NK-92 treated with Interleukin-12 subunit alpha and Interleukin-12 subunit beta, amount 100 ng/mL, for 24 hours (cell line): ENCODE data around the gene NMNAT2.

Experiments
- DNase-seq: peaks from one replicate; lab custom pipeline; 2025; lab: John Stamatoyannopoulos, UW

NMNAT2 gene

DNA sequence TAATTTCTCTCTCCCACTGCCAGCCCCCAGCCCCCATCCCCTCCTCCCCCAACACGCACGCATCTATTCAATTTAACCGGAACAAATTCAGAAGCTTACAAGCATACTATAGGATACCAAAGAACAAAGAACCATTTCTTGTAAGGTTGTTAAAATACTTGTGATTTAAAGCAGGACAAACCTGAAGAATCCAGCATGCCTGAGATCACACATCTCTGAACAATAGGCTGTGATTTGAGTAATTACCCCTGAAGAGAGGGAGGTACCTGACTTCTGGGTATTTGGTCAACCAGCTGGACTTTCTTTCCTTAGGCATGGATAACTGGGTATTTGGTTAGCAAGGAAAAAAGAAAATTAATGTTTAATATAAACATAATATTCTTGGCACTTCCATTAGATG, 105.1 kb downstream of the NMNAT2 start:
- no peak for DNase-seq

DNA sequence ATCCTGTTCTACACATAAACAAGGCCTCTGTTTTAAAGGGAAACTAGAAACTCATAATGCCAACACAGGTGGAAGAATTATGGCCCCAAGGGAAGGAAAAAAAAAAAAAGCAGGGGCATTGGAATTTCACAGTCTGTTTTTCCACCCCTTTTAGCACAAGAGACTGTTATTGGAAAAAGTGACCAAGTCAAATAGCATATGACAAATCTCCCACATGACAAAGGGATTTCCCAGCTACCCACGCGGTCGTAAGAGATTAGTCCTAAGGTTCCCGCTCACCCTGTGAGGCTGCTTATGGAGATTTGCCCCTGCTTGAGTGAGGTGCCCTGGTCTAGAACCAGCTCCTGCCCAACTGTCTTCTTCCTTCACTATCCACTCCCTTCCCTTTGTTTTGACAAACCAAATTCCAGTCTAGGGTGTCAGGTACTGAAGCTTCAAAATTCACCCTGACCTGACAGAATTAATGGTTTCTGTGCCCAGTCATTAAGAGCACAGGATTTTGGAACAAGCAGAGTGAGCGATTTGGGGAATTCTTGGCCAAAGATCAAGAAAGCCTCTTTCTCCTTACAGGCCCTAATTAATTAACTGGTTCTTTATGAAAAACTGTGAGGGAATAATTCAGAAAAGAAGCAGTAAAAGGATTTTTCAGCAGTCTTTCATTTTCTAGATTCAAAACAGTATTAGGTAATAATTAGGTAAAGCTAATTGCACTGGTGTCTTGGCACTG, 107.3 kb downstream of the NMNAT2 start:
- DNase-seq: no peak

DNA sequence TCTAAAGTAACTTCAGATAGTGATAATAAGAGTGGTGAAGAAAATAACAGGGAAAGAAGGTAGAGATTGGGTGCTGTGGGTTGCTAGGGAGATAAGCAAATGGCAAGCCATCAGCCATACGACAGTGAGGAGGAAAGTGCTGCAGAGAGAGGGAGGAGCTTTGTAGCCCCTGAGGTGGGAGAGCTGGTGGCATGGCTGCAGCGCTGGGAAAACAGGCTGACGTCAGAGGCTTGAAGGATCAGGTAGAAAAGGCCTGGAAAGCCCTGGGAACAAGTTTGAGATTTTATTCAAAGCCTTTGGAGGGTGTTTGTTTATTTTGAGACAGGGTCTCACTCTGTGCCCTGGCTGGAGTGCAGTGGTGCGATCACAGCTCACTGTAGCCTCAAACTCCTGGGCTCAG, 109.5 kb downstream of the NMNAT2 start:
- no peak for DNase-seq

DNA sequence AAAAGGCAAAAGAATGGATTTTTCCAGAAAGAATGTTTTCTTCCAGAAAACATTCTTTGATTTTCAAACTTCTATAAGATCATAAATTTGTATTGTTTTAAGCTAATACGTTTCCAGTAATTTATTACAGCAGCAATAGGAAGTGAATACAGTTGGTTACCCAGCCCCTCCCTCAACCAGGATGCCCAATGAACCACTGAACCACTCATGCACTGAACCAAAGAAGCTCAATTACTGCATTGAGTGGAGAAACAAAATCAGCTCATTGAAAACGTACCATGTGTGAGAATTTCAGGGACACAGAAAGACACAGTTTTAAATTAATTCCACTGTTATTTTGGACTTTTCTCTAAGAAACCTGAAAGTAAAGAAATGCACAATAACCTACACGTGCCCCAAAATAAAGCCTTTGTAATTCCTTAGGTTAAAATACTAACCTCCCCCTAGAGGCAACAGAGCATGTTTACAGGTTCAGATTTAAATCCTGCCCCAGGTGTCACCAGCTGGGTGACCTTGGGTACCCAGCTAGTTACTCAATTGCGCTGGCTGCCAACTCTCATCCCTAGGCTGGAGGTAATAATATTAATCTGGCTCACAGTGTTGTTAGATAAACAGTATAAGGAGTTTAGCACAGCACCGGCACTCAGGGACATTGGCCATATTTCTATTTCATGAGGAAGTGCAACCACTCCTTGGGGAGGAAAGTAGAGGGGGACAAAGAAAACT, 111.7 kb downstream of the NMNAT2 start:
- no peak for DNase-seq

DNA sequence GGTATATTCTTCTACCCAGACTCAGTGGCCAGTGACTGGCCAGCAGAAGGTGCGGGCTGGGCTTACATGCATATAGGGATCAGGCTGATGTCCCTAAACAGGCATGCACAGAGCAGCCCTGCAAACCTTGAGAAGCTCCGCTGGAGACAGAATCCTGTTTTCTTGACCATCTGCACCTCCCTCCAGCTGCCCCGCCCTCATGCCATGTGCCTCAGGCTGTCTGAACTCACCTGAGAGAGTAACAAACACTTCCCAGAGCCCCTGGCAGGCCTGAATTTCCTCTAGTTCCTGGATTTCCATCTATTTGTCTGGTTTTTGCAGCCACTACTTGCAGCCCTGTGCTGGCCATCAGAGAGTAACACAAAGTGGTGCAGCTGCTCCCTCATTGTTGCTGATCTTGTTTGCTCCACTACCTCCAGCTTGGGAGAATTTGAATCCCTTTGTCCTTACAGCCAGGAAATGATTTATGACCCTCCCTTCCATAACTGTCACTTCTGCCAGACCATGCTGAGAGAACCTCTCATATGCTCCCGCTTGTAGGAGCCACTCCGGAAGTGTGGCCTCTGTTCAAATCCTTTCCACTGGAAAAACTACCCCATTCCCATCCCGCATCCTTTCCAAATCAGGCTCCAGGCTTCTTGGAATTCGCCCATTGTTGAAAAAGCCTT, 113.6 kb downstream of the NMNAT2 start:
- no peak for DNase-seq

DNA sequence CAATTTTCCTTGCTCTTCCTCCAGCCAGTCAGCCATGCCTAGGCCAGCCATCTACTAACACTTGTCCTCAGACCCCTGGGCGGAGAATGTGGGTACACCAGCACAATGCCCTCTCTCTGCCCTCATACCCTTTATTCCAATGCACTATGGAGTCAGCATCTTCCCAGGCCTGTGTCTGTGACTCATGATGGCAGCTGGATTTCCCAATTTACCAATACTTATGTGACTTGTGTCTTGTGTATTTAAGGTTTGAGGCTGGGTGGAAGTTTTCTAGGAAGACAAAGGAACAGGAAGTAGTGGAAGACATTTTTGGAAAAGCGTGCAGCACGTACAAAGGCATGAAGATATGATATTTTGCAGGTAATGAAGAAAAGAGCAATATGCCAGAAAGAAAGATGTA, 114.3 kb downstream of the NMNAT2 start:
- DNase-seq: no peak

DNA sequence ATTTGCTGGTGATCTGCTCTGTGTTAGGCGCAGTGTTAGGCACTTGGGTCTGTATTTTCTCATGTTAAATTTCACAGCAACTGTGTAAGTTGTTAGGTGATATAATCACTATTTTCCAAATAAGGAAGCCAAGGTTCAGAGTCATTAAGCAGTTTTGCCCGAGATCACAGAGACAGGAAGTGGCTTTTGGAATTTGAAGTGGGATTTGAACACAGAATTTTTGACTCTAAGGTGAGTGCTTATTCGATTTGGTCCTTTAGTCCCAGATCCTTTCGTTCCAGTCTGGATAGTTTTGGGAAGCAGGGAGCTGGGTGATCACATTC, 114.9 kb downstream of the NMNAT2 start:
- no peak for DNase-seq

DNA sequence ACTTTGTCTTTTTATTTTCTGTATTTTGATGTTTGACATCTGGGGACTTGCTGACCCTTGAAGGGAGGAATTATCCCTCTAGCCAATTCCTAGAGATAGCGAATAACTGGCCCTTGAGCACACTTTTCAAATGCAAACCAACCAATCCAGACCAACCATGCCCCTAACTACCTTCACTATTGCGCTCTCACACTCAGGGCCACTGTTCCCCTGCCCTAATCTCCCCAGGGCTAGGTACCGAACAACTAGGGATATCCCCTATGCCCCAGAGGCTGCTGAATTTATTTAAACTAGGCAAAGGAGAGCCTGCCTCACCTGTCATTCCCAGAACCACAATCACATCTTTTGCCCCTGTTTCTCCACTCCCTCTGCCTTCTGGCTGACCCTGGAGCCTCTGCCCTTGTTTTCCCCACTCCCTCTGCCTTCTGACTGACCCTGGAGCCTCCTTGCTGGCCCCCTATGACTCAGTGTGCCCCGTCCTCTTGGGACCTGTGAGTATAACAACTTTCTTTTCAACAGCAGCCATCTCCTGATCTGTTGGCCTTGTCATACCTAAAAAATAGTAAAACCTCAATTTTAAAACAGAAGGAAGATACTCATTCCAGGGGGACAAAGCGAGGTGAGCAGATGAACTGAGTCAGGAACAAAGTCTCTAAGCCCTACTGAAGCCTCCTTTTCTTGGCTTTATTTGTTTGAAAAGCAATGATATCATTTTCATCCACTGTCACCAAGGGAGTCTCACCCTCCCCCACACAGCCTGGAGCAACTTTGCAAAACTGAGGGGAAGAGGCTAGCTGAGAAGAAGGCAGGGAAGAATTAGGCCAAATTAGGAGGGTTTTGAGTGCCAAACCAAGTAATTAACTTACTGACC, 115.5 kb downstream of the NMNAT2 start:
- no peak for DNase-seq

DNA sequence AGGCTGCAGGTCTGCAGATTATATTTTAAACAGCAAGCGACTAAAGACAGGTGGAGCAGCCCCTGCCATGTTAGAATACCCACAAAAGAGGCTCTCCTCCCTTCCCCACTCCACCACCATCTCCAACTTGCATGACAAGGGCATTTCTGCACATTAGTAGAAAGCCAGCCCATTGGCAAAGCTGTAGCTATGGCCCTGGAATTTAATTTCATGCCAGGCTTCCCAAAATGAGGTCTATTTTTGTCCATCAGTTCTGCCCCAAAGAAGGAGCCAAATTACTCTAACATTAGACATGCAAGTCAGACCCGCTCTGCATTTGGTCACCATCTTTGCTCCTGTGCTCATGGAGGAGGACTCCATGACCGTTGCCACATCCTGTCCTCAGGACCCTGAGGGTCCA, 116.9 kb downstream of the NMNAT2 start:
- DNase-seq: no peak

DNA sequence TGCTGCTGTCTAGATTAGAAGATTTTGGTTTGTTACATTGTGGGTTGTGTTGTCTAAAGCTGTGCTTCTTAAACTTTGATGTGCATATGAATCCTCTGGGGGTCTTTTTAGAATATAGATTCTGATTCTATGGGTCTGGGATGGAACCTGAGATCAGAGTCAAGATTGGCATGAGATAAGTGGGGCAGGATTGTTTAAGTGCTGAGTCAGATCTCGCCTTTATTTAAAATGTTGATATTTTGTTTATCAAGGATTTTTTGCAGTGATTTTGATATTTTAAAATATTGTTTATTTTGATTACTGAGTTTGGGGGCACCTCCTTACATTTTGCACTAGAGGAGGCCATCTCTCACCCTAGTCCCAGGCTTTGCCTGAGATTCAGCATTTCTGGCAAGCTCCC, 117.4 kb downstream of the NMNAT2 start:
- DNase-seq: no peak

DNA sequence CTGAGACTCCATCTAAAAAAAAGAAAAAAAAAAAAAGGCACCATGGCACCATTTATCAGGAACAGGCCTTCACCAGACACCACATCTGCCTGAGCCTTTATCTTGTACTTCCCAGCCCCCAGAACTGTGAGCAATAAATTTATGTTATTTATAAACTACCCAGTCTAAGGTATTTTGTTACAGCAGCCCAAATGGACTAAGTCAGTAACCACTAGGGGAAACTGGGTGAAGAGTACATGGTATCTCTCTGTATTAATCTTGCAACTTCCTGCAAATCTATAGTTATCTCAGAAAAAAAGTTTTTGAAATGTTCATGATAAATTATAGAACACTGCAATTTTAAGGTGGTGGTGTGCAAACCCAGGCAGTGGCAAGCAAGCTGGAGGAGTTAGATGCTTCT, 117.8 kb downstream of the NMNAT2 start:
- DNase-seq: no peak

DNA sequence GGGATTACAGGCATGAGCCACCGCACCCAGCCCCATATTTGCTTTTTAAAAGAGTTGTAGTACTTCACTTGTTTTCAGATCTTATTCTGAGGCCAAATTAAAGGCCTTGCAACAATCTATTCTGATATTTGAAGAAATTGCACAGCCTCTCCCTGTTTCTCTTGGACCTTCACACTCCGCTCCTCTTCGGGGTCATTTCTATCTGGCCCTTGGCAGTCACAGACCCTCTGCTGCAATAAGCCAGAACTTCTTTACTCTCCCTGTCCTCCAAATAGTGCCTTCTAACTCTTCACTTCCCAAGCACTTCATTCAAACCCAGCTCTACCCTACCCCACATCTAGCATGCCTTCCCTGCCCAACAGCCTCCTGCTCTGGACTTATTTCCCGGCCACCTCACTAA, 121.4 kb downstream of the NMNAT2 start:
- DNase-seq: no peak

DNA sequence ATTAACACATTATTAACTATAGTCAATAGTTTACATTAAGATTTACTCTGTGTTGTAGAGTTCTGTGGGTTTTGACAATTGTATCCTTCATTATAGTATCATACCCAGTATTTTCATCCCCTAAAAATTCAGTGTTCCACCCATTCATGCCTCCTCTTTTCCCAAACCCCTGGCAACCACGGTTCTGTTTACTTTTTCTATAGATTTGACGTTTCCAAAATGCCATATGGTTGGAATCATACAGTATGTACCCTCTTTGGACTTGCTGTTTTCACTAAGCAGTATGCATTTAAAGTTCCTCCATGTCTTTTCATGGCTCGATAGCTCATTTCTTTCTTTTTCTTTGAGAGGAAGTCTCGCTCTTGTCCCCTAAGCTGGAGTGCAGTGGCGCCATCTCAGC, 122.7 kb downstream of the NMNAT2 start:
- DNase-seq: no peak

DNA sequence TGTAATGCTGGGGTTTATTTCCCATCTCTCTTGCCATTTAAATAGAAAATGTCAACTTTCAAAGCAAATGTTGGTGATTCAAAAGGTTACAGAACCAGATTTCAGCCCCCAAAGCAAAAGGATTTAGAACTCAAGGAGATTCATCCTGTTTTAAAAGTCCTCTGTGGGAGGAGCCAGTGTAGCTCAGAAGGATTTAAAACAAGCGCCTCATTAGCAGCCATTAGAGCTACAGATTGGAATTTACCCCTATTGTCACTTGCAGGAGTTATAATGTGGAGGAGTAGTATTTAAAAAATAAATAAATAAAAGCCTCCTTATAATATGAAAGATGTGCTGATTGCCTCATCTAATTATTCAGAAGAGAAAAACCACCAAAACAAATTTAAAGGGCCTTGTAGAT, 124.3 kb downstream of the NMNAT2 start:
- DNase-seq: no peak

DNA sequence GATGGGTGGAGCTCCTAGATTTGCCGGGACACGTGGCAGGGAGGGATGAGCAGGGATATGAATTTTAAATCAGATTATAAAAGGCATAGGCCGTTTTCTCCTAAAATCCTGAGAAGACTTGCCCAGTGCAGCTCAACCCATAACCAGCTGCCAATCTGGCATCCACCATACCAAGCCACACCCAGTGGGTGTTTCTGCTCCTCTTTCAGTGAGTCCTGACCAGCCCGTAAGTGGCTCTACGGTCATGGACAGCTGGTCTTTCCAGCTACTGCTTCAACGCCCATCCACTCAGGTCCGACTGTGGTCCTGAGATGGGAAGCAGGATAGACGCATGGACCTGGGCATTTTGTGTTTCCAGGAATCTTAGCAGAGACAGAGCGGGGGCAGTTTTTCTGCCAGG, 124.9 kb downstream of the NMNAT2 start:
- DNase-seq: no peak

DNA sequence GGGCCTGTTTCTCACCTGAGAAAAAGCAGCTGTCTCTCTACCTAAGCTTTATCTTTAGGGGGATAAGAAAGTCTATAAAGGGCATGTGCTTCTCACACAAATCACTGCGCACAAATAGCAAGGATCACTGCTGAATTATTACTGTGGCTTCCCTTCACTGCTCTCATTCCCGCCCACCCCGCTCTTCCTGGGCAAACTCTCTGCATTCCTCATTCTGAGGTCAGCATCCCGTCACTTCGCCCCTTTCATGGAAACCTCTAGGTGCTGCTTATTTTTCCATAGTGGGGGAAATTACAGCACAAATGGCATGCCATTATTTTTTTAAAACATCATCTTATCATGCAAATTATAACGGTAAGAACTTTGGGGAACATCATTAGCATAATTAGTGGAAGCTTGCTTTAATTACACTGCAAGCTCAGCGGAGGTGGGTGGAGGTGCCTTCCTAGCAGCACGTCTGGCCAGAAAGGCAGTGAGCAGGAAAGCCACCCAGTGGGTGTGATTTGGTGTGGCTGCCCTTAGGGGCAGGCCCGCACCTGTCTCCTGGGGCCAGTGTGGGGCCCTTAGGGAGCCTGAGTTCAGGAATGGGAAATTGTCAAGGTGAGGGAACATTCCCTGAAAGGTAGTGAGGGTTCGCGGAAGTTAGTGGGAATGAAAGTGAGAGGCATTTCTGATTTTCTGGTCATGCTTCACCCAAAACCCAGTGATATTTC, 126.2 kb downstream of the NMNAT2 start:
- no peak for DNase-seq

DNA sequence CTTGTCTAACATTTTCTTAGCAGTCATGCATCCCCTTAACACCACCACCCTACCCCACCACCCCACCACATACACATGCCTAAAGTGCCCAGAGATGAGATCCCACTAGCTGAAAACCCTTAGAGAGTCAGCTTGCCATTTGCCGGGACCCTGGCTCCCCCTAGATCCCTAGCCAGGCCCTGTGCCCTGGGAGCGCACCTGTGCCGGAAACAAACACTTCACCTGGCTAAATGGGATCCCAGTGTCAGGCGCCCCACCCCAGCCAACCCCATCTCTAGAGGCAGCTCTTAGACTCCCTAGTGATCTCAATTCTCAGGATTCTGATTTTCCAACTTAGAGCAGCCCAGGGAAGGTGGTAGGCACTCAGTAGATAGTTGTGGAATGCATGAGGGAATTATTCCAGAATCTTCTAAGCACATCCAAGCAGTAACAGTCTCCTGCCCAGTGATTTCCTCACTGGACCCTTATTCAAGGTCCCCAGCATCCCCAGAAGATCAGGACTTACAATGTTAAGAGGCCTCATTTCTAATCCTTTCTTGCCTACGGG, 126.9 kb downstream of the NMNAT2 start:
- no peak for DNase-seq

DNA sequence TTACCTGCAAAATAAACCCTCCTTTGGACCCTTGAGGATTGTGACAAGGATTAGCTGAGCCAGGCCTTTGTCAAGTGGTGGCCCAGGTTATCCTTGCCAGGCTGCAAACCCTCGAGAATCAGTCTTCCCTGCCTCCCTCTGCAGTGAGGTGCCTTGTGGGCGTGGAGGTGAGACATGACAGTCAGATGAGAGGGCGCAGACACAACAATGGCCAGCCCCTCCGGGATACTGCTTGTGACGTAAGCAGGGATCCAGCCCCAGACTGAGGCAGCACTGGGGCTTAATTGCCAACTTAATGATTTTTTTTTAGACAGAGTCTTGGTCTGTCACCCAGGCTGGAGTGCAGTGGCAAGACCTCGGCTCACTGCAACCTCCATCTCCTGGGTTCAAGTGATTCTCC, 127.6 kb downstream of the NMNAT2 start:
- DNase-seq: no peak

DNA sequence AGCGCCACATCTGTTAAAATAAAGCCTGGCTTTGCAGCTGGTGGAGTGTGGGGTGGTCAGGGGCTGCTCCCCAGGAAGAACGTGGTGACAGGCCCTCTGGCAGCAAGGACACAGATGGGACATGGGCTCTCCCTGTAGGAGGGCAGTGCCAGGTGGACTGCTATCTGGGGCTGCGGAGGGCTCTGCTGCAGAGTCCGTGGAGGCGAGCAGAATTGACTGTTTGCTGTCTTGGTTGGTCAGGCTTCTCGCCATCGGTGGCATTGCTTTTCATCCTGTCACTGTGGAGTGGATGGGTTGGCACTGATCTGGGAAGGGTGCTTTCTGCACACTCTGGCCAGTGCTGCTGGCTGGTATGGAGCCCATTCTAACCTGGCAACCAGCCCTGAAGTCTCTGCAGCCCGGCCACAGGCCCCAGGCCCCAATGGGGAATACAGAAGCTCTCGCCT, 129.1 kb downstream of the NMNAT2 start:
- DNase-seq: no peak

DNA sequence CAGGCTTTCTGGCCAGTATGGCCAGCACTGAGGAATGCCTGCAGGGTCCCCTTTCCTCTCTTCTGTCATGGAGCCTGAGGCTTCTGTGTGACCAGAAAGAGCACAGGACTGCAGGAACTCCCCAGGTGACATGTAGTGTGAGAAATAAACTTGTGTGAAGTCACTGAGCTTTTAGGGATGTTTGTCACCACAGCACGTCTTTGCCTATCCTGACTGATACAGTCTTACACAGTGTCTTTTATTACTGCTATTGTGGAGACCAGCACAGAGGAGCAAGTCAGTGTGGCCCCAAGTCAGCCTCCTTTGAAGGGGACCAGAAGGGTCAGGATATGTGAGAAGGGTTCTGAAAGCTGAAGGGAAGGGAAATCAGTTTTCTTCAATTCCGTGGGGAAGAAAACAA, 129.6 kb downstream of the NMNAT2 start:
- DNase-seq: no peak

DNA sequence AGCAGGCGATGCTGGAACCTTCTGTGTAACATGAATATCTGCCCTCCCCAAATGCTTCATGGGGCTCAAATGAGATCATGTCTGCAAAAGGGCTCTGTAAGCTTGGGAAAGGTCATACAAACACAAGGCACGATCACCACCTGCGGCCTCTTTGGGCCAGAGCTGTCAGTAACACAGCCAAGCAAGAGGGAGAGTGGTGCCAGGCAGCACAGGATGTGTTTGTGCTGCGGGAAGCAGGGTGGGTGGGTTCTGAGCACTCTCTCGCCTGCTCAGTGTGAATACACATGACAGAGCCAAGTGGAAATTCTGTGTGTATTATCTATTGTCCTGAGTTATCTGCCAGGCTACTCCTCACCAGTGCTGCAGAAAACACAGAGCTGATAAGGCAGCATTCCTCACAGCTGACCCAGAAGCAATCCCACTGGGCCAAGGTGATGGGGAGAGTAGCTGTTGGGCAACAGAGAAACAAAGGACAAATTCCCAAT, 130.9 kb downstream of the NMNAT2 start:
- no peak for DNase-seq
